Measurements from ENCODE around the gene THAP4.

DNA sequence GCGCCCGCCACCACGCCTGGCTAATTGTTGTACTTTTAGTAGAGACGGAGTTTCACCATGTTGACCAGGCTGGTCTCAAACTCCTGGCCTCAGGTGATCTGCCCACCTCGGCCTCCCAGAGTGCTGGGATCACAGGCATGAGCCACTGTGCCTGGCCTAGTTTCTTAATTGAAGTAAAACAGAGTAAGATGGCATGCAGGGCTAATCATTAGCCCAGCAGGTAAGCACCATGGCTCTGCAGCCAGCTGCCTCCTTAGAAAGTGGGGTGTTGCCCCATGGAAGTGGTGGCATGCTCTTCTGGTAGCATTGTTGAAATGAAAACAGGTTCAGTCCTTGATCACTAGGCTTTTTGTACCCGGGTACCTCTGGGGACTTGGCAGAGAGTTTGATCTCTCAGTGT, 13.0 kb upstream of the THAP4 start:
- TF ChIP-seq EZH2 (IDR thresholded peaks at IDR 0.05; ENCODE audit: low read depth, unreplicated experiment) (no peak), CTCF (conservative IDR thresholded peaks at IDR 0.05; ENCODE audit: low read depth in 2 of 2) (no peak)
